ENCODE measurements around the gene MAPK8.
A peak's percentile ranks its signal among the peaks of the same experiment; 100 is the strongest.

The MAPK8 gene

GRCh38 chr10:48302515-48303476 lies 3.7 kb upstream of the MAPK8 start:
- no peak overlapping the region for H3K4me3 ChIP-seq
- no peaks in the 10 kb centered on the region for H3K9me3 ChIP-seq (replicated peaks in 1 of 11)
- H3K4me2 ChIP-seq: no peak overlapping the region
- peaks cover 3 to 16% (median 10%) of the 10 kb centered on the region in 10 experiments for H3K4me1 ChIP-seq
- H3K27me3 ChIP-seq: no peaks in the 10 kb centered on the region
- no peaks in the 10 kb centered on the region for H3K36me3 ChIP-seq
- TF ChIP-seq Cebpa-rat (IDR thresholded peaks at IDR 0.05): no peak
- peaks cover 2 to 10% (median 8%) of the 10 kb centered on the region in 11 experiments; a peak in 13 of 22 replicates for H4K20me1 ChIP-seq
- H3K9ac ChIP-seq: no peak overlapping the region
- no peak overlapping the region for H3K27ac ChIP-seq

- no peaks in the 10 kb centered on the region for H3K36me3 ChIP-seq
- H3K27me3 ChIP-seq: no peaks in the 10 kb centered on the region
- H3K4me3 ChIP-seq: peak overlapping the region; percentile 88 to 94 (median 90)
- H3K9me3 ChIP-seq (replicated peaks in 1 of 11): no peaks in the 10 kb centered on the region
- no peak for TF ChIP-seq Cebpa-rat (IDR thresholded peaks at IDR 0.05)
- H3K27ac ChIP-seq: peak overlapping the region in 9 of 11 experiments; percentile 13 to 95 (median 86); a peak in 12 of 22 replicates
- H3K4me2 ChIP-seq: peak overlapping the region; percentile 61 to 93 (median 82)
- H3K4me1 ChIP-seq: peaks cover 15 to 32% (median 24%) of the 10 kb centered on the region in 10 experiments
- H3K9ac ChIP-seq: peak overlapping the region; percentile 44 to 96 (median 92); a peak in 15 of 22 replicates
- peaks cover 18 to 41% (median 37%) of the 10 kb centered on the region in 11 experiments; a peak in 20 of 22 replicates for H4K20me1 ChIP-seq
Observed at GRCh38 chr10:48305905-48306264, 592 bp upstream of the MAPK8 start.

DNA sequence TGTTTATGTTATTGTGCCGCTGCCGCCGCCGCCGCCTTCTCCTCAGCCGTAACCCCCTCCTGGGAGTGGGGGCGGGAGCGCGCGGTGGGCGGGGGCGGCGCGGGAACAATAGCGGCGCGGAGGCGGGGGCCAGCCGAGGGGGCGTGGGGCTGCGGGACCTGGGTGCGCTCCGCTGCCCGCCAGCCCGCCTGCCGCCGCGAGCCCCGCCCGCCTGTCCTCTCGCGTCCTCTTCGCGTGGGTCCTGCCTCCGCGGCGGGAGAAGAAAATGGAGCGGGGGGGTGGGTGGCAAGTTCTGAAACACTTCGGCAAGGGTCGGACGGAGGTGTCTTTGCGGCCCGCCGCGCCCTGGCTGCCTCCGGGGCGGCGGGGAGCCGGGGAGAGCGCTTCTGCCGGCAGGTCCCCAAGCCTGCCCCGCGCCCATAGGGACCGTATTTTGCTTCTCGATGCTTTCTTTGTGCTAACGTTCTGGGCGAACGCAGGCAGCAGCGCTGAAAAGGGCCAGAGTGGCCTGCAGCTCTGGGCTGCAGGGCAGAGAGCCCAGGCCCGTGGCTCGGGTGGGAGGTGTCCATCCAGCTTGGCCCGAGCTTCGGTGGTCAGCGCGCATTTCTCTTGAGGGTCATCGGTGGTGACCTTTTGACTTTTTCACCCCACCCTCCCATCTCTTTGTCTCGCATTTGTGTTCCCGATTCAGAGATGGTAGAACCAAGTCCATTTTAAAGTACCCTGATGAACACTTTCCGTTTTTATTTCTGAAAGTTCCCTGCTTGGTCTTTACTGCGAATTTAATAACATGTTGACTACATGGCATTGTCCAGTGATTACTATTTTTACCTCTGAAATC lies 613 bp downstream of the MAPK8 start:
- TF ChIP-seq Cebpa-rat (IDR thresholded peaks at IDR 0.05): no peak
- Histone ChIP-seq H3K9ac (peak overlapping the region; percentile 88 to 96 (median 92)), H4K20me1 (peaks cover 18 to 53% (median 49%) of the 10 kb centered on the region in 11 experiments; a peak in 20 of 22 replicates), H3K4me3 (peak overlapping the region; percentile 88 to 94 (median 90)), H3K4me1 (peaks cover 15 to 32% (median 25%) of the 10 kb centered on the region in 10 experiments), H3K9me3 (replicated peaks in 1 of 11) (no peaks in the 10 kb centered on the region), H3K4me2 (peak overlapping the region; percentile 82 to 97 (median 89)), H3K27ac (peak overlapping the region; percentile 85 to 95 (median 89)), H3K36me3 (0 out of 22 replicates have a peak, but pooled peaks cover 0 to 5% (median 0%) of the 10 kb centered on the region in 11 experiments), H3K27me3 (no peaks in the 10 kb centered on the region)

- H3K4me2 ChIP-seq: peak overlapping the region; percentile 82 to 97 (median 89)
- H3K36me3 ChIP-seq: 0 out of 22 replicates have a peak, but pooled peaks cover 0 to 5% (median 0%) of the 10 kb centered on the region in 11 experiments
- no peak for TF ChIP-seq Cebpa-rat (IDR thresholded peaks at IDR 0.05)
- H3K9me3 ChIP-seq (replicated peaks in 1 of 11): no peaks in the 10 kb centered on the region
- H3K4me3 ChIP-seq: peak overlapping the region; percentile 88 to 94 (median 90)
- H3K27me3 ChIP-seq: no peaks in the 10 kb centered on the region
- peak overlapping the region; percentile 88 to 96 (median 92) for H3K9ac ChIP-seq
- H3K27ac ChIP-seq: peak overlapping the region in 10 of 11 experiments; percentile 85 to 95 (median 89); a peak in 19 of 22 replicates
- peaks cover 18 to 57% (median 54%) of the 10 kb centered on the region in 11 experiments; a peak in 20 of 22 replicates for H4K20me1 ChIP-seq
- H3K4me1 ChIP-seq: peaks cover 18 to 35% (median 28%) of the 10 kb centered on the region in 10 experiments
Observed at GRCh38 chr10:48307711-48308018, 1.2 kb downstream of the MAPK8 start.

DNA sequence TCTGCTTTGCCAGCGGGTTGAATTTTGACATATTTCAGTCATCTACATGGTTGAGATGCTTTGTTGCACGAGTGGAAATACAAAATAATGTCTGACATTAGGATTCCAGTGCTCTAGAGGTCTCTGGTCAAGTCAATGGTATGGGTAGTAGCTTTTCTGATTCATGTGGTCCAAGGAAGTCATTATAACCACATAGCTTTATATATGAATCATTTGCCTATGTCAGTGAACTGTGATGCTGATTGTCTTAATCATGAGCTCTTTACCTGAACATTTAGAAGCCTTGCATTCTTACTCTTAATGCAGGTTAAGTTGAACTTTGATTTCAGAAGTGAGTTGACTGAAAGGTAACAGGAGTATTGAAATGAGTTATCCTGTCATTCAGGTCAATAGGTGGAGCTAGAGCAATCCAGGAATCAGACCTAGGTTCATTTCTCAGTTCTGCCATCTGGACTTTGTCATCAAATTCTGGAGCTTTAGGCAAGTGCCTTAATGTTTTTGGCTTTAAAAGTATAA lies 3.3 kb downstream of the MAPK8 start:
- no peaks in the 10 kb centered on the region for H3K9me3 ChIP-seq (replicated peaks in 1 of 11)
- H3K36me3 ChIP-seq: 0 out of 22 replicates have a peak, but pooled peaks cover 0 to 10% (median 0%) of the 10 kb centered on the region in 11 experiments
- no peak for TF ChIP-seq Cebpa-rat (IDR thresholded peaks at IDR 0.05)
- H3K27me3 ChIP-seq: no peaks in the 10 kb centered on the region
- H3K4me1 ChIP-seq: peaks cover 18 to 35% (median 28%) of the 10 kb centered on the region in 10 experiments
- H3K4me2 ChIP-seq: peak overlapping the region in 3 of 11 experiments; percentile 2 to 11 (median 9); a peak in 2 of 22 replicates
- no peak overlapping the region for H3K27ac ChIP-seq
- H3K4me3 ChIP-seq: no peak overlapping the region
- H3K9ac ChIP-seq: no peak overlapping the region
- H4K20me1 ChIP-seq: peaks cover 26 to 78% (median 73%) of the 10 kb centered on the region in 11 experiments; a peak in 20 of 22 replicates

DNA sequence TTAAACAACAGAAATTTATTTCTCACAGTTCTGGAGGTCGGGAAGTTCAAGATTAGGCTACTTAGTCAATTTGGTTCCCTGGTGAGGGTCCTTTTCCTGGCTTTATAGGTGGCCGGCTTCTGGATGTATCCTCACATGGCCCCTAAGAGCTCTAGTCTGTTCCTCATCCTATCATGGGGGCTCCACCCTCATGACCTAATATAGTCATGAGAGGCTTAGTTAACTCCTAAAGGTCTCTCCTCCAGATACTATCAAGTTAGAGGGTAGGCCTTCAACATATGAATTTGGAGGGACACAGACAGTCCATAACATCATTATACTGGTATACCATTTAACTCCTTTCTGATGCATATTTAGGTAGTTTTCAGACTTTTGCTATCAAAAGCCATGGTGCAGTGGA lies 7.6 kb downstream of the MAPK8 start:
- TF ChIP-seq Cebpa-rat (IDR thresholded peaks at IDR 0.05): no peak
- H4K20me1 ChIP-seq: peaks cover 48 to 98% (median 90%) of the 10 kb centered on the region in 11 experiments; a peak in 20 of 22 replicates
- H3K36me3 ChIP-seq: peaks cover 0 to 10% (median 0%) of the 10 kb centered on the region in 11 experiments; a peak in 2 of 22 replicates
- H3K9ac ChIP-seq: no peak overlapping the region
- H3K4me1 ChIP-seq: peaks cover 16 to 32% (median 22%) of the 10 kb centered on the region in 10 experiments
- H3K27ac ChIP-seq: no peak overlapping the region
- no peaks in the 10 kb centered on the region for H3K9me3 ChIP-seq (replicated peaks in 1 of 11)
- no peak overlapping the region for H3K4me3 ChIP-seq
- no peaks in the 10 kb centered on the region for H3K27me3 ChIP-seq
- H3K4me2 ChIP-seq: no peak overlapping the region

GRCh38 chr10:48316236-48316635 lies 9.8 kb downstream of the MAPK8 start:
- Histone ChIP-seq H3K4me2 (no peak overlapping the region), H3K4me1 (peaks cover 9 to 21% (median 17%) of the 10 kb centered on the region in 10 experiments; a peak in 18 of 20 replicates)

DNA sequence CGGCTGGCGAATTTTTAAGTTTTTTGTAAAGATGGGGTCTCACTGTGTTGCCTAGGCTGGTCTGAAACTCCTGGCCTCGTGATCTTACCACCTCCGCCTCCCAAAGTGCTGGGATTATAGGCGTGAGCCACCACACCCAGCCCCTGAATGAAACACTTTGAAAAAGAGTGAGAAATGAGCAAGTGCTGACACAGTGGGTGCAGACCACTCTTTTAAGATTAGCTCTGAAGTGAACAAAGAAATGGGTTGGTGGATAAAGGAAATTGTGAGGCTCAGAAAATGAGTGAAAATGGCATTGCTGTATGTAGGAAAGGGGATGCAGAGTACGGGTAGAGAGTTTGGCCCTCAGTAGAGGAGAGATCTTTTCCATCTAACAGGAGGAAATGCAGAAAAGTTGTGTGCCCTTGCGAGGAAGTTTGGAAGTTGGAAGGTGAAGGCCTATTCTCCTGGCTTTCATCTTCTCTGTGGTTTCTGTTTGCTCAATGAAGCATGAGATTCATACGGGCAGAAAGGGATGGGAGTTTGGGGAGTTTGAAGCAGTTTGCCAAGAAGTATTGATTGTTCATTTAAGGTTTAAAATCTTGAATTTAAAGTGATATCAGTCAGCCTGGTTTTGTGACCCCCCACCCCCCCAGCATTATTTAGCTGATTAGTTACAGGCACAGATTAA lies 11.0 kb downstream of the MAPK8 start:
- H3K27ac ChIP-seq: no peak overlapping the region
- no peaks in the 10 kb centered on the region for H3K27me3 ChIP-seq
- peak overlapping the region; percentile 9 to 68 (median 47); a peak in 21 of 22 replicates for H3K4me2 ChIP-seq
- H3K4me1 ChIP-seq: peaks cover 9 to 16% (median 13%) of the 10 kb centered on the region in 10 experiments; a peak in 18 of 20 replicates
- TF ChIP-seq Cebpa-rat (IDR thresholded peaks at IDR 0.05): no peak
- peaks cover 7 to 19% (median 13%) of the 10 kb centered on the region in 11 experiments; a peak in 14 of 22 replicates for H3K36me3 ChIP-seq
- H3K9ac ChIP-seq: no peak overlapping the region; a peak in 1 of 22 replicates
- H3K4me3 ChIP-seq: no peak overlapping the region
- H4K20me1 ChIP-seq: peaks cover 37 to 98% (median 90%) of the 10 kb centered on the region in 11 experiments; a peak in 20 of 22 replicates
- H3K9me3 ChIP-seq (replicated peaks in 1 of 11): no peaks in the 10 kb centered on the region

More at GRCh38 chr10:48316236-48316635, 9.8 kb downstream of the MAPK8 start:
- H4K20me1 ChIP-seq: peaks cover 39 to 98% (median 90%) of the 10 kb centered on the region in 11 experiments; a peak in 20 of 22 replicates
- no peak overlapping the region for H3K27ac ChIP-seq
- H3K36me3 ChIP-seq: peaks cover 5 to 22% (median 13%) of the 10 kb centered on the region in 11 experiments; a peak in 13 of 22 replicates
- no peak overlapping the region for H3K4me3 ChIP-seq
- no peaks in the 10 kb centered on the region for H3K27me3 ChIP-seq
- H3K9me3 ChIP-seq (replicated peaks in 1 of 11): no peaks in the 10 kb centered on the region
- TF ChIP-seq Cebpa-rat (IDR thresholded peaks at IDR 0.05): no peak
- no peak overlapping the region for H3K9ac ChIP-seq
